HG03342 (cell line): Measurements from ENCODE around the gene RPTOR.
"Not testable (repeated sequence)": the region's sequence is repeated elsewhere in the genome, so short reads cannot be mapped to it uniquely, and the experiment has no call there.

Experiments used
- ATAC-seq: cut with Tn5 transposase; IDR thresholded peaks from one replicate; pipeline ENCODE4 v1.9.1; 2021; ENCODE audit warnings: mild to moderate bottlenecking, moderate library complexity; ENCODE audit not compliant: unreplicated experiment

Gene RPTOR

DNA sequence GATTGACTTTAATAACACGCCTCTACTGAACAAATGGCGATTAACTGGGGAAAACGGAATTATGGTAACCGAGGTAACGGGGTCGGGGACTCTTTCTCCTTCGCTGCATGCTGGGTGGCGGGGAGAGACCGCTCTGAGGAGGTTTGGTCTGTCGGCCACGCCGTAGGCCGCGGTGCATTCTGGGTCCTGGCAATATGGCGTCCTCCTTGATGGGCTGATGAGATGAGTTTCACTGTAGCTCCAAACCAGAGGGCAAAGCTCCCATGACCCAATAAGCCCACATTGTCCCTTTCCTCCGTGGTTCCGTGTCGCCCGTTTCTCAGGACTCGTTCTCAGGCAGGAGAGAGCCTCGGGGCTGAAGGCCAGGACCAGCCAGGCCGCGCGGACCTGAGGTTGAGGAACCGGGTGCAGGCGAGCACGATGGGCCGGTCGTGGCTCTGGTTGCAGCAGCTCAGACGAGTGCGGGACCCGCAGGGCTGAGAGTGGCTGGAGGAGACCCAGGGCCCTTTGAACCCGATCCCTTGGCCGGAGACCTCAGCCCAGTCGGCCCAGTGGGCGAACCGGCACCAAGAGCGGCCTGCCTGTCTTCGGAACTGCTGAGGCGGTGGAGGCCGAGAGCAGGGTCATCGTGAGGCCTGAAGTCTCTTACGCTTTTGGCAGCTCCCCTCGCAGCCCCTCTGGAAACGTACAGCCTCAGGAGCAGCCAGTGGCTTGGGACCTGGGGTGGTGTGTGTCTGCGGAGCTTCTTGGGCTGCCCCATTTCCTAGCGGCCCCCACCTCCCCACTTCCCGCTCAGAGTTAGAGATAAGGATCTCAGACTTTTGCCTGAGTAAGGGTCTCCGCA lies at the start of gene RPTOR:
Gene RPTOR (plus strand): TSS at position 184 of the 844 bp plus-strand sequence. CDS start 792 bp downstream, outside the sequence.
- peak; percentile 66 for ATAC-seq

DNA sequence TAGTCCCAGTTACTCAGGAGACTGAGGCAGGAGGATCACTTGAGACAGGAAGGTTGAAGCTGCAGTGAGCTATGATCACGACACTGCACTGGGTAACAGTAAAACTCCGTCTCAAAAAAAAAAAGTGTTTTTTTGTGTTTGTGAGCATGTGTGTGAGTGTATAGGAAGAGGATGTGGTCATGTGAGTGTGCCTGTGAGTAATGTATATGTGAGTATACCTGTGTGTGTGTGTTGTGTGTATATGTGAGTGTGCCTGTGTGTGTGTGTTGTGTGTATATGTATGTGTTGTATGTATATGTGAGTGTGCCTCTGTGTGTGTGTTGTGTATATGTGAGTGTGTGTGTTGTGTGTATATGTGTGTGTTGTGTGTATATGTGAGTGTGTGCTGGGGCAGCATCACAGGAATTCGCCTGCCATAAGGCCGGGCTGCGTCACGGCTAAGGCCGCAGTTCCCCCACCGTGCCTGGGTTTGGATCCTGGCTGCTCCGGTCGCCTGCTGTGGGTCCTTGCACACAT lies 46.9 kb upstream of the RPTOR start:
- ATAC-seq = no peak

DNA sequence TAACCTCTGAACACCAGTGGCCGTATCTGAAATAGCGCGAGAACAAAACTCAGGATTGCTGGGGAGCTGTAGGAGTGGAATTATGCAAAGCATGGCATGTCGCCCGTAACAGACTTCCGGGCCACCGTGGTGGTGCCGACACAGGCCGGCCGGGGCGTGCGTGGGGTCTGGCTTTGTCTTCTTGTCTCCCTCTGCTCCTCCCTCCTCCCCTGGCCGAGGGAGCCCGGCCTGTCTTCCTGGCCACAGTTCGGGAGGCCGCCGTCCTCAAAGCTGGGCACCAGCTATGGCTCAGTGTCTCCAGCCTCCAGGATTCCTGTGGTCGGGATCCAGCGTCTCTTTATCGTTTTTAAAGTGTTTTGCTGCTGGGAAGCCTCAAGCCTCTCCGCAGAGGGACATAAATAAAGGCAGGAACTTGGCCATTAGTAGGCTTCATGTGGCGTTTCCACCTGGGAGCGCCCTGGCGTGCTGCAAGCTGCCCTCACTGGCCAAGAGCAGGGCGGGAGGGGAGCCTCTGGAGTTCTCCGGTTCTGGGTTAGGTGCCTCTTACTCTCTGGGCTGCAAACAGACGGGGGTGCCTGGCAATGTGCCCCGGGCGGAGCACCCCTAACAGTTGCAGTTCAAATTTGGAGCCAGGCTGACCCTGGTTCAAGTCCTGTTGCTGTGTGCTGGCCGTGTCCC lies 46.3 kb upstream of the RPTOR start:
- ATAC-seq = no peak

- no peak for ATAC-seq
These were observed 45.7 kb upstream of the RPTOR start for GRCh38 chr17:80498920-80499410.

- ATAC-seq = no peak
These were observed 45.1 kb upstream of the RPTOR start for GRCh38 chr17:80499560-80499959.

DNA sequence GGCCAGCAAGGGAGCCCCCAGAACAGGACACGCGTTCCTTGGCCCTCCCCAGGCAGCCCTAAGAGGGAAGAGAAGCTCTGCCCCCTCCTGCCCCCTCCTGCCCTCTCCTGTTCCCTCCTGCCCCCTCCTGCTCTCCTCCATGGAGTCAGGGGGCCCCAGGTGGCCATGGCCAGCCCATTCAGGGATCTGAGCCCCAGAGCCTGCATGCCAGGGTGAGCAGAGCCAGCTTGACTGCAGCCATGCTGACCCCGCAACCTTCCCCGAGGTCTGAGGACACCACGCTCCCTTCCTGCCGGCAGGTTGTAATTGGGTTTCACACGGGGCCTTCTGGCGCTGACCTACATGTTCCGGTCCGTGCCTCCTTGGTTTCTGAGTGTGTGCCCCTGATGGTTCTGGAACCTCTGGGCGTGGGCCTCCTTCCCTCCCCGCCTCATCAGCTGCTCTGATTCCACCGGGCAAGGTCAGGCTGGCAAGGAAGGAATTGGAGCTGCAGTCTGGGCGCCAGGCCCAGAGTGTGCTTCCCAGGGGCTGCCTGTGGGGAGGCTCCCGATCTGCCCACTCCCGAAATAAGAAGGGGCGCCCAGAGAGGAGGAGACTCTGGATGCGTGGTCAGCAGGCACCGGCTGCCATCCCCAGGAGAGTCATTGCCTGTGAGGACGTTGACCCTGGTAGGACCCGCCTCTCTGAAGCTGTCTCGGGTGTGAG lies 44.5 kb upstream of the RPTOR start:
- no peak for ATAC-seq

DNA sequence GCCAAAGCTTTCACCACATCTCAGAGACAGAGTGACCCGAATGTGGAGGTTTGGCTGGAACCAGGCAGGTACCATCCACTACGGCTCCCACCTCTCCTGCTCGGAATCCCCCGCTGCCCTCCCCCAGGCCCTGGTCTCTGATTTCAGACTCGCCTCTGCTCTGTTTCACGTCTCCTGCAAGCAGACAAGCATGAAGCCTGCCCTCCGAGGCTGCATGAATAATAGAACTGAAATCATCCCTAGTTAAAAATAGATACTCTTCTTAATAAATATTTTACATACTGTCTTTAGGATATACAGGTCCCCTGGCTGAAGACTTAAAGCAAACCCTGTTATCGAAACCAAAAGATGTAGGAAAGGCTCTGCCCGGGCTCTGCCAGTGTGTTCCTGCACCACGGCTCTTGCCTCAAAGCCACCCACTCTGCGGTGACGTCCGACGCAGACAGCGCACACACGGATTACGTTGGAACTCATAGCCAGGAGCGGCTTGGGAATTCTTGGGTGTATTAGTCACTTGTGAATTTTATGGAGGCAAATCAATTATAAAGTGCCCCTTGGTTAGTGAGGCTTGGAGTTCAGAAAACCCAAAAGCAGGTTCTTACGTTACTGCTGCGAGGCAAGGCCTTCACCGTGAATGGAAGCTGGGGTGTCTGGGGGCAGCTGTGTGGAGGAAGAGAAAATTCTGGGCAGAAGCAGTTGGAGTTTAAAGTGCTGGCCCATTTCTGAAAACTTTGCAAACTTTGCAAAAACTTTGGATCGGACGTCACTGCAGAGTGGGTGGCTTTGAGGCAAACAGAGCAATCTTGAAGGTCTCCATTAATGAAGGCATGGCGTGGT lies 42.7 kb upstream of the RPTOR start:
- no peak for ATAC-seq

GRCh38 chr17:80502578-80502877 lies 42.1 kb upstream of the RPTOR start:
- ATAC-seq = no peak

DNA sequence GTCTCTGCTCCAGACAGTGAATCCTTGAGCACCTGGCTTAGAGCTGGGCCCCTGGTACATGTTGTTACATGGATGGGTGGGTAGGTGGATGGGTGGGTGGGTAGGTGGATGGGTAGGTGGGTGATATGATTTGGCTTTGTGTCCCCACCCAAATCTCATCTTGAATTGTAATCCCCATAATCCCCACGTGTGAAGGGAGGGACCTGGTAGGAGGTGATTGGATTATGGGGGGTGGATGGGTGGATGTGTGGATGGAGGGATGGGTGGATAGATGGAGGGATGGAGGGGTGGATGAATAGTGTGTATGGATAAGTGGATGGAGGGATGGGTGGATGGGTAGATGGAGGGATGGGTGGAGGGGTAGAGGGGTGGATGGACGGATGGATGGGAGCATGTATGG lies 41.6 kb upstream of the RPTOR start:
- ATAC-seq = no peak

DNA sequence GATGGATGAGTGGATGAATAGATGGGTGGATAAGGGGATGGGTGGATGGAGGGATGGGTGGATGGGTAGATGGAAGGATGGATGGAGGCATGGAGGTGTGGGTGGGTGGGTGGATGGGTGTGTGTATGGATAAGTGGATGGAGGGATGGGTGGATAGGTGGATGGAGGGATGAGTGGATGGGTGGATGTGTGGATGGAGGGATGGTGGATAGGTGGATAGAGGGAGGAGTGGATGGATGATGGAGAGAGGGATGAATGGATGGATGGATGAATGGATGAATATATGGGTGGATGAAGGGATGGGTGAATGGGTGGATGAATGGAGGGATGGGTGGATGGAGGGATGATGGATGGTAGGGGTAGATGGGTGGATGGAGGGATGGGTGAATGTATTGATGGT lies 40.7 kb upstream of the RPTOR start:
- ATAC-seq = no peak

GRCh38 chr17:80504686-80505413 lies 39.8 kb upstream of the RPTOR start:
- ATAC-seq = no peak

DNA sequence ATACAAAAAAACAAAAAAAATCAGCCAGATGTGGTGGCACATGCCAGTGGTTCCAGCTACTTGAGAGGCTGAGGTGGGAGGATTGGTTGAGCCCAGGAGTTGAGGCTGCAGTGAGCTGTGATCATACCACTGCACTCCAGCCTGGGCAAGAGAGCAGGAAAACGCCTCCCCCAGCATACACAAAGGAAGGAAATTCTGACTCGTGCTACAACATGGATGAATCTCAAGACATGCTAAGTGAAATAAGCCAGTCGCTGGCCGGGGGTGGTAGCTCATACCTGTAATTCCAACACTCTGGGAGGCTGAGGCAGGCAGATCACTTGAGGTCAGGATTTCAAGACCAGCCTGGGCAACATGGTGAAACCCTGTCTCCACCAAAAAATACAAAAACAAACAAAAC lies 37.5 kb upstream of the RPTOR start:
- not testable (repeated sequence) for ATAC-seq

DNA sequence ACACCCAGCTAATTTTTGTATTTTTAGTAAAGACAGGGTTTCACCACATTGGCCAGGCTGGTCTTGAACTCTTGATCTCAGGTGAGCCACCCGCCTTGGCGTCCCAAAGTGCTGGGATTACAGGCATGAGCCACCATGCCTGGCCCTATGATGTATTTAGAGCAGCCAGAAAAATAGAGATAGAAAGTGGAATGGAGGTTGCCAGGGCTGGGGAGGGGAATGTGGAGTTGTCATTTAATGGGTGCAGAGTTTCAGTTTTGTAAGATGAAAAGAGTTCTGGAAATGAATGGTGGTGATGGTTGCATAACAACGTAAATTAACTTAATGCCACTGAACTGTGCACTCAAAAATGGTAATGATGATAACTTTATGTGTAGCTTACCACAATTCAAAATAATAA lies 36.7 kb upstream of the RPTOR start:
- no peak for ATAC-seq

- no peak for ATAC-seq
These were observed 35.3 kb upstream of the RPTOR start for GRCh38 chr17:80509311-80509710.

DNA sequence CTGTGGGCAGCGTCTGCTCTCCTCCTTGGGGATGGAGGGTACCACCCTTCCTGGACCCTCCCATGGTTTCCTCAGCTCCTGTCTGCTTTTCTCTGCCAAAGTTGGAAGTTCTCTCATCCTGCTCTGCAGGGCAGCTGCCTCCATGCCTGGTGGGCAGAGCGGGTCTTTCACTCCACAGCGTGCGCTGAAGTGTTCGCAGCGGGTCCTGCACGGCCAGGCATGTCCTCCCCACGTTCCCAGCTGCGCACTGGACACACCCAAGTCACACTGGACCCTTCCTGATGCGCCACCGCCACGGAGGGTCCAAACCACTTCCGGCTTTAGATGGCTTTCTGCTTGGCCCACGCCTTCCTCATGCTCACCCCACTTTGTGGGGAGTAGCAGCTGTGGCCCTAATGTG lies 34.5 kb upstream of the RPTOR start:
- no peak for ATAC-seq

DNA sequence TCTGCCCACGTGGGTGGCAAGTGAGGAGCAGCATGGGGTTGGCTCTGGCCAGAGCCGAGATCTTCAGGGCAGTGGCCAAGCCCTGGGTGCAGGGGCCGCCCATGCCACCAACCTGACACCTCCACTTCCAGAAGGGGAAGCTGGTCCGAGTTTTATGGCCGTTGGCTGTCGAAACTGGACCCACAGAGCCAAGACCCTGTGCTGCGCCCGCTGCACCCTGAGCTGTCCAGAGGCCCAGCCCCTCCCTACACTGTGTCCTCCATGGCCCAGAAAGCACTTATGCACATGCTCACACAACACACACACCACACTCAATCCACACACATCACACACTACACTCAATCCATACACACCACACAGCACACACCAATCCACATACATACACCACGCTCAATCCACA lies 33.9 kb upstream of the RPTOR start:
- ATAC-seq = no peak

DNA sequence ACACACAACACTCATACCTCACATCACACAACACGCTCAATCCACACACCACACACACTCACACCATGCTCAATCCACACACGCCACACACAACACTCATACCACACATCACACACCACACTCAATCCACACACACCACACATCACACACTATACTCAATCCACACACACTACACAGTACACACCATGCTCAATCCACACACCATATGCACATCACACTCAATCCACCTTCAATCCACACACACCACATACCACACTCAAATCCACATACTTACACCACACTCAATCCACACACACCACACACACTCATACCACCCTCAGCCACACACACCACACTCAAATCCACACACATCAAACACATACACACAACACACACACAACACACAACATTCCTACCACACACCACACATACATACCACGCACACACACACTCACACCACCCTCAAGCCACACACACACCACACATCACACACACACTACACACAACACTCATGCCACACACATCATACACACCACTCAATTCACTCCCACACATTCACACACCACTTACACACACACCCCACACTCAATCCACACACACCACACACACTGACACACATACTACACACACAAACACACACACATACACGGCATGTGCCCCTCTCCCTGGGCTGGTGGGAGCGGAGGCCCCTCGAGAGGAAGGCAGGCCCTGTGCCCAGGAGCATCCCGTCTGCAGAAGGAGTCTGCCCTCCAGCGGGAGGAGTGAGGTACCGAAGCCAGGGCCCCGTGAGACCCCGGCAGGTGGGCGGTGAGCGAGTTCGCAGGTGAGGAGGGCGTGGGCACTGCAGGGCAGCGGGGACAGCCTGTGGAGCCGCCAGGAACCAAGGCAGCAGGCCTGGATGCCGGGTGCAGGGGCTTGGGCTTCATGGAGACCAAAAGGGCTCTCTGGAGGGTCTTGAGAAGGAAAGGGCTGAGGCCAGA lies 33.1 kb upstream of the RPTOR start:
- ATAC-seq = no peak

GRCh38 chr17:80512233-80512632 lies 32.4 kb upstream of the RPTOR start:
- no peak for ATAC-seq

GRCh38 chr17:80513201-80513600 lies 31.4 kb upstream of the RPTOR start:
- no peak for ATAC-seq
